Measurements from ENCODE around the gene SIK3.
"Not testable (repeated sequence)": the region's sequence is repeated elsewhere in the genome, so short reads cannot be mapped to it uniquely, and the experiment has no call there.

Gene SIK3

DNA sequence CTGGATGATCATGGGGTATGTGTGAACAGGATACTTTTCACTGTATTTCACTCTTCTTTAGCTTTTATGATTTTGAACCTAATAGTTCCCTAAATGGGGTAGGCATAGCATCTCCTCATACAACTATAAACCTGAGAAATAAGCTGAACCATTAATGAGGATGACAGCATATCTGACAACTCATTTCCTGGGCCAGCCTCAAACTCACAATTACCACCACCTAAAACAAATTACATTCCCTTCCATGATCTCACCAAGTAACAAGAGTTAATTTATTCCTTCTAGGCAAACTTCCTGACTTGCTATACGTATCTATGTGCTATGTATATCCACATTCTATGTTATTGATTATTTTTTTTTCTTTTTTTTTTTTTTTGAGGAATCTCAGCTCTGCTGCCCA is 23.0 kb downstream of the SIK3 start:
- no peak for DNase-seq

GRCh38 chr11:117074119-117074518 is 24.1 kb downstream of the SIK3 start:
- no peak for DNase-seq

- DNase-seq: no peak
Observed at GRCh38 chr11:117073539-117073938, 24.7 kb downstream of the SIK3 start.

- DNase-seq: peak; percentile 47
Observed at GRCh38 chr11:117072517-117073461, 25.4 kb downstream of the SIK3 start.

- no peak for DNase-seq
Observed at GRCh38 chr11:117071344-117071787, 26.9 kb downstream of the SIK3 start.

GRCh38 chr11:117070016-117070415 is 28.2 kb downstream of the SIK3 start:
- no peak for DNase-seq

DNA sequence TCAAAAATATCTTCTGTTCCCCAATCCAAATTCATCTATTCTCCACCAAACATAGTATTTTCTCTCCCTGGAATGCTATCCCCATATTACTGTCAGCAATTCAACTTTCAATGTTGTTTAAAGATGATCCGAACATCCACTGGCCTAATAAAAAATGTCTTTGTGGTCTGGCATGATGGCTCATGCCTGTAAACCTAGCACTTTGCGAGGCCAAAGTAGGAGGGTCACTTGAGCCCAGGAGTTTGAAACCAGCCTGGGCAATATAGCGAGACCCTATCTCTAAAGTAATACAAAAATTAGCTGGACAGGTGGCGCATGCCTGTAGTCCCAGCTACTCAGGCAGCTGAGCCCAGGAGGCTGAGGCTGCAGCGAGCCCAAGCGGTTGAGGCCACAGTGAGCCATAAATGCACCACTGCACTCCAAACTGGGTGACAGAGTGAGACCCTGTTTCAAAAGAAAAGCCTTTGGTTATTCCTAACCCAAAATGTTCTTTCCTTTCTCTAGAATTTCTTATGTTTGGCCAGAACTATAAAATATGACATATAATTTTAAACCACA is 29.8 kb downstream of the SIK3 start:
- no peak for DNase-seq

GRCh38 chr11:117066959-117067358 is 31.3 kb downstream of the SIK3 start:
- no peak for DNase-seq

DNA sequence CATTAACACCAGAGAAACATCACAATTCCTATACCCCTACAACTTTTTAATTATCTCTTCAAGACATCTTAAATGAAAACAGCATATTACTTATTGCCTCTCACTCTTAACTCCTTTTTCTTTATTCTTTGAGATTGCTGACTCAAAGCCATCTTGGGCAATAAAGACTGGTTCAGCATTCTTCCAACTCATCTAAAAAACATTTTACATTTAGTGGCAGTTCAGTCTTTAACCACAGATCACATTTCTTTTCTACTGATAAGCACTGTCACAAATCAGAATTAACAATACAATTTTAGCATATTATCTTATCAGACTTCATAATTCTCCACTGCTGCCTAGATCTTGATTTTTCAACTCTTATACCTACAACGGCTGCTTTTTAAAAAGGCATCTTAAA is 34.0 kb downstream of the SIK3 start:
- DNase-seq: no peak

DNA sequence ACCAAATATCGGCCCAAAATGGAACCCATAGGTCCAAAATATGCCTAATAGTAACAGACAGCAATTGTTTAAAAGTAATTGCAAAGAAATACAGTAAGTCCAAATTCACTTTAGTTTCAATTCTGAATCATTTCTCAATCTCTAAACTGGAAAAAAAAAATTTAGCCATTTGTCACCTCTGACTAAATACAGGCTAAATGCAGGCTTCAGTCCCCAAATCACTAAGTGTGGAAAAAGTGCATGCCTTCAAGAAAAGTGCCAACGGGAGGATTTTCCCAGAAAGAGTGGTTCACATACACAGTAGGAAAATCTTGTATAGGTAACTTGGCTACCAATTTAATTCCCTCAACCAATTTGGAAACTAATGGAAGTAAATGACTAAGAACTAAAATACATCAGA is 35.7 kb downstream of the SIK3 start:
- DNase-seq: no peak

DNA sequence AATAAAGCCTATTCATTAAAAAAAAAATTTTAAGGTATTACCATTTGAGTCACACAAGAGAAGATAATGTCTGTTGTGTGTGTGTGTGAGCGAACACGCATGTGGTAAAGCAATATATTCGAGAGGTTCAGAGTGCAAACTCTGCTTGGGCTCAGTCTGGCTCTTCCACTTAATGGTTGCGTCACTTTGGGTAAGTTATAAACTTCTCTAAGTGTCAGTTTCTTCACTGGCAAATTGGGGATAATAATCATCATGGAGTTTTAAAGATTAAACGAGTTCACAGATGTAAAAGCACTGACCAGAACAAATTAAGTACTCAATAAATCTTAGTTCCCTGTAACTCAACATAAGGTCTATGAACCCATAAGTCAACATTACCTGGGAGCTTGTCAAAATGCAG is 37.0 kb downstream of the SIK3 start:
- no peak for DNase-seq

DNA sequence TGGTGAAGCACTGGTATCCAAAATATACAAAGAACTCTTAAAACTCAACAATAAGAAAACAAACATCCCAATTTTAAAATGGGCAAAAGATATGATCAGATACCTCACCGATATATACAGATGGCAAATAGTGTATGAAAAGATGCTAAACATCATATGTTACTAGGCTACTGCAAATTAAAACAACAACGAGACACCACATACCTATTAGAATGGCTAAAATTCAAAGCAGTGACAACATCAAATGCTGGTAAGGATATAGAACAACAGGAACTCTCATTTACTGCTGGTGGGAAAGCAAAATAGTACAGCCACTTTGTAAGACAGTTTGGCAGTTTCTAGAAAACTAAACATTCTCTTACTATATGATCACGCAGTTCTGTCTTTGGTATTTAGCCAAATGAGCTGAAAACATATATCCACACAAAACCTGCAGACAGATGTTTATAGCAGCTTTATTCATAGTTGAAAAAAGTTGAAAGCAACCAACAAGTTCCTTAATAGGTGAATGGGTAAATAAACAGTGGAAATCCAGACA is 38.5 kb downstream of the SIK3 start:
- no peak for DNase-seq

DNA sequence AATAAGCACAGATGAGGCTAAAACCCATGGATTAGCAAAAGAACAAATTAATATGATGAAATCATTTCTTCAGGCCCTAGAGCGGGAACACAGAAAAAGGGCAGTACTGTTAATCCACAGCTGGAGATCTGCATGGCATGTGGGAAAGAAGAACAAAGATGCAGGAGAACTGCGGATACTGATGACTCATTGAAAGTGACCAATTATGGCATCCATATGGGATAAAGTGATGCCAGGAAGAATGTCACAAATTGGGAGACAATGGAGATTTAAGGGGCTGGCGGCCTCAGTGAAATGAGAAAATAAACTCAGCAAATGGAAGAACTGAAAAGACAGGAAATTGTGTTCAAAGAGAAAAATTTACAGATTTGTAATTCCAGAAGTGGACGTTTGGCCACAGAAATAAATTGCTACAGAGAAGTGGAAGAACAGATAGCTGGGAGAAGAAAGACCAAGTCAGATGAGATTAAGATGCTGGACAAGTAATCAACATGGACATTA is 39.4 kb downstream of the SIK3 start:
- DNase-seq: no peak

DNA sequence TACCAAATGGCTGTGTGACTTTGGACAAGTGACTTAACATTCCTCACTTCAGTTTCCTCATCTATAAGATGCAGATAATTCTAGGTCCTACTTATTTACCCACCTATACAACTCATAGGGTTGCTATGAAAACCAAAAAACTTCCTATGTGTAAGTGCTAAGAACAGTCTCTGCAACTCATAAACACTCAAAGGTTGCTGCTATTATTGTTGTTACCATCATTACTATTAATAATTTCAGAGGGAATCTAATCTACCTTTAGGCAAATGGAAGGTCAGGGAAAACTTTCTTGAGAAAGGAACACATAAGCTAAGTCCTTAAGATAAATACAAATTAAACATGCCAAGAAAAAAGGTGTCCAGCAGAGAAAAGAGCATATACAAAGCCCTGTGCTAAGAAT is 40.5 kb downstream of the SIK3 start:
- no peak for DNase-seq

DNA sequence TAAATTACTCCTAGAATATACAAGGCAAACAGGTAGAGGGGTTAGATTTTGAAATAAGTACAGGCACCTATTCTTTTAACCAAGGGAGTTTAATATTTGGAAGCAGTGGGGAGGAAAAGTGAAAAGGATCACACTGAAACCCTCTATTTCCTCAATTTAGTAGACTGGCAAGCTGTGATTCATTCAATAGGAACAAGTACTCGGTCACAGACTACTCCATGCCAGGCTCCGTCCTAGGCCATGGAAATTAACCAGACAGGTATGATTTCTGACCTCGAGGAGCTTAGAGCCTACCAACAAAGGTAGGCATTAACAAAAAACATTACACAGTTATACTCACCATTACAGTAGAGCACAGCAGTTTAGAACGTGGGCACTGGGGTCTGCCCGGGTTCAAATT is 40.9 kb downstream of the SIK3 start:
- no peak for DNase-seq

DNA sequence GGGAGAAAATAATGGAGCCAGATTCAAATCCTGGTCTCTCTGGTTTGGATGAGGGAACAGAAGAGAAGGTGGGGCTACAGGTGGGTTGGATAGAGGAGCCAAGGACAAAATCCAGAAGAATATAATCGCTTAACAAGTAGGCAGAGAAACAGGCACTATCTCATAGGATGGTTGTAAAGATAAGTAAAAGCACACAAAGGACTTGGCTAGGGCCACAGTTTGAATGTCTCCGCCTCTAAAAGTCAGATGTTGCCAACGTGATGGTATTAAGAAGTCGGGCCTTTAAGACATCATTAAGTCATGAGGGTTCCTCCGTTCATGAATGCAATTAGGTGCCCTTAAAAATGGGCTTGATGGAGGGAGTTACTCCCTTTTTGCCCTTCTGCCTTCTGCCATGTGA is 42.8 kb downstream of the SIK3 start:
- no peak for DNase-seq

GRCh38 chr11:117054382-117054781 is 43.8 kb downstream of the SIK3 start:
- no peak for DNase-seq

DNA sequence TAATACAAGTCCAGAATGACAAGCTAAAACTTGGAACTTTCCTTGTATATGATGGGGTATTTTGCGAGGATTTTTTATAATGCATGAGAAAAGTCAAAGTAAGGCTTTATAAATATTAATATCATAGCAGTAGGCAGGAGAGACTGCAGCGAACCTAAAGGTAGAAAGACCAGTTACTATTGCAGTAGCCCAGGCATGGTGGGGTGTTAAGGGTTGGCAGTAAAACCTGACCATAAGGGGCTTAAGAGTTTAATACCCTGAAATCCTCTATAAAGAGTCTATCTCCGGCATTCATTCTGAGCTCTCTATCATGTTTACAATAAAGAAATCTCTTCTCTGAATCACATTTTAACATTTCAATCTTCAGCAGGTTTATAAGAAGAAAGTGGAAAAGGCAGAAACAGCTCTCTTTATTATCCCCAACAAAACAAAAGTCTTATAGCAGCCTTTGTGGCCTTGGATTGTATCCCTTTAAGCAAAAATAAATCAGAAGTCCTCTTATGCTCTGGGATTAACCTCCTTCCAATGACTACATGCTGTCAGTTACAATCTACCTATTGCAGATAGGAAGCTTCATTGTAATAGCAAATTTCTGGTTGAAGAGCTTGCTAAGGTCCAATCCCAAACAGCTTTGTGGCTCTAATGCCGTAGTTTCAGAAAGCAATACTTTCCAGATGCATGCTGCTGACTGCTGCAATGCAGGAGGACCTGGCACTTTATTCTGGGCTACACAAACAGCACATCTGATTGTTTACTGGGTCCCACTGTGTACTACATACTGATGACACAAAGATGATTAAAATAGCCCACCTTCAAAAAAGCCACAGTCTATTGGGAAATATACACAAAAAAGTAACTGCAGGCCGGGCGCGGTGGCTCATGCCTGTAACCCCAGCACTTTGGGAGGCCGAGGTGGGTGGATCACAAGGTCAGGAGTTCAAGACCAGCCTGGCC is 45.8 kb downstream of the SIK3 start:
- DNase-seq: no peak

DNA sequence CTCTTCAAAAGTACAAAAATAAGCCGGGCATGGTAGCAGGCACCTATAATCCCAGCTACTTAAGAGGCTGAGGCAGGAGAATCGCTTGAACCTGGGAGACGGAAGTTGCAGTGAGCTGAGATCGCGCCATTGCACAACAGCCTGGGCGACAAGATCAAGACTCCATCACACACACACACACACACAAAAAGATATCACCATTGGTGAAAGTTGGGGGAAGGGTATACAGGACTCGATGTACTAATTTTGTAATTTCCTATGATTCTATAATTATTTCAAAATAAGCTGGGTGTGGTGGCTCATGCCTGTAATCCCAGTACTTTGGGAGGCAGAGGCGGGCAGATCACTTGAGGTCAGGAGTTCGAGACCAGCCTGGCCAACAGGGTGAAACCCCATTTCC is 48.1 kb downstream of the SIK3 start:
- not testable (repeated sequence) for DNase-seq

DNA sequence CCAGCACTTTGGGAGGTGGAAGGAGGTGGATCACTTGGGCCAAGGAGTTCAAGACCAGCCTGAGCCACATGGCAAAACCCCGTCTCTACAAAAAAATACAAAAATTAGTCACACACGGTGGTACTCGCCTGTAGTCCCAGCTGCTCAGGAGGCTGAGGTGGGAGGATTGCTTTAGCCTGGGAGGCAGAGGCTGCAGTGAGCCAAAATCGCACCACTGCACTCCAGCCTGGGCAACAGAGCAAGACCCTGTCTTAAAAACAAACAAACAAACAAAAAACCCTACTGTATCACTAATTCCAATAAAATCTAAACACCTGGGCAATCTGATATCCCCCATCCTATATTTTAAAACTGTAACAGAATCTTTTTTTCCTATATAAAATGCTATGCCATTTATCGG is 51.6 kb downstream of the SIK3 start:
- not testable (repeated sequence) for DNase-seq

DNA sequence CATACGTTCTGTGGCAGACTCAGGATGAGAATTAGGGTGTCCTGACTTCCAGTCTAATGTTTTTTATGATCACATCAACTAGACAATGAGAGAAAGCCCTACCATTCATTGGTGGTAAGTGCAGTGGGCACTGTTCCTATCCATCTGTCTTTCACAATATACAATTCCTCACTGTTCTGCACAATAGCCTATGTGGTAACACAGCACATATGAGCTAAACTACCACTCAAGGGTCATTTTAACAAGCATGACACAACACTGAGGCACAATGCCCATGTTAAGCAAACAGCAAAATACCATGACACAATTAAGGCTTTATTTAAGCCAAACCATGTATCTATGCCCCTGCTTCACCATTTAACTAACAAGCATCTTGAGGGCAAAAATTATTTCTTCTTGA is 52.3 kb downstream of the SIK3 start:
- no peak for DNase-seq

- no peak for DNase-seq
Observed at GRCh38 chr11:117045196-117045595, 53.0 kb downstream of the SIK3 start.
